PC-3 (cell line): ENCODE measurements around the gene HSD17B11. TPM values are rescaled to one million over a fixed set of nuclear protein-coding genes. Genes with fewer than 3 reads are reported as not detected.
"Not testable (repeated sequence)": the region's sequence is repeated elsewhere in the genome, so short reads cannot be mapped to it uniquely, and the experiment has no call there.

ENCODE experiments used
- ATAC-seq: fragments of 200-7000 bp; cut with Tn5 transposase; 2 replicates; pipeline ENCODE4 v1.9.1; 2020; ENCODE audit warnings: mild to moderate bottlenecking, moderate library complexity
- BruUV-seq: library from RNA; stranded (reverse); fragments of 400-500 nt; replicated peaks from 2 replicates; lab custom pipeline; 2021; lab: Mats Ljungman, UMichigan
- CTCF ChIA-PET: fragments of 300-600 bp; sonication (Branson Sonifier 250); formaldehyde crosslinking; loops from one replicate; lab custom pipeline; 2022; ENCODE audit warnings: antibody characterized with exemption; lab: Charles Lee
- POLR2A ChIA-PET: fragments of 300-600 bp; sonication (Branson Sonifier 250); formaldehyde crosslinking; loops from one replicate; lab custom pipeline; 2022; ENCODE audit warnings: antibody characterized with exemption; ENCODE audit not compliant: unreplicated experiment; lab: Charles Lee
- DNase-seq: peaks from one replicate; pipeline ENCODE4 v3.0.0-alpha.2; 2015
- H2AFZ ChIP-seq: fragments of 300-600 bp; sonication (generic); 2 replicates; pipeline ENCODE4 v1.6.0; 2016; ENCODE audit warnings: antibody characterized with exemption, low read length
- H3F3A ChIP-seq: fragments of 300-600 bp; sonication (generic); one replicate; pipeline ENCODE4 v1.6.0; 2017; ENCODE audit warnings: antibody characterized with exemption, low read length, control low read depth, mild to moderate bottlenecking; ENCODE audit not compliant: unreplicated experiment
- H3K27ac ChIP-seq: fragments of 300-600 bp; sonication (generic); 2 replicates; pipeline ENCODE4 v1.5.1; 2016; ENCODE audit warnings: mild to moderate bottlenecking, low read length
- H3K27me3 ChIP-seq: fragments of 300-600 bp; sonication (generic); 2 replicates; pipeline ENCODE4 v1.6.1; 2016; ENCODE audit warnings: low read length, mixed read lengths
- H3K36me3 ChIP-seq: fragments of 300-600 bp; sonication (generic); 2 replicates; pipeline ENCODE4 v1.6.1; 2016; ENCODE audit warnings: low read depth, mixed run types, low read length, mixed read lengths
- H3K4me1 ChIP-seq: fragments of 300-600 bp; sonication (generic); 2 replicates; pipeline ENCODE4 v1.5.1; 2016; ENCODE audit warnings: low read length; ENCODE audit not compliant: insufficient read depth
- H3K4me2 ChIP-seq: fragments of 300-600 bp; sonication (generic); 2 replicates; pipeline ENCODE4 v1.6.0; 2016; ENCODE audit warnings: low read length
- H3K4me3 ChIP-seq: fragments of 300-600 bp; sonication (generic); 2 replicates; pipeline ENCODE4 v1.5.1; 2016; ENCODE audit warnings: mild to moderate bottlenecking, low read length, mixed read lengths
- H3K79me2 ChIP-seq: fragments of 300-600 bp; sonication (generic); 2 replicates; pipeline ENCODE4 v1.6.1; 2017; ENCODE audit warnings: low read length, mixed read lengths
- H3K9ac ChIP-seq: fragments of 300-600 bp; sonication (generic); 2 replicates; pipeline ENCODE4 v1.6.0; 2016; ENCODE audit warnings: mild to moderate bottlenecking, low read length
- H3K9me2 ChIP-seq: fragments of 300-600 bp; sonication (generic); replicated peaks from 2 replicates; pipeline ENCODE4 v1.6.1; 2016; ENCODE audit warnings: mixed run types, low read length, mixed read lengths
- H3K9me3 ChIP-seq: fragments of 300-600 bp; sonication (generic); 2 replicates; pipeline ENCODE4 v1.6.1; 2016; ENCODE audit warnings: low read length, mixed read lengths
- H4K20me1 ChIP-seq: fragments of 300-600 bp; sonication (generic); 2 replicates; pipeline ENCODE4 v1.6.1; 2016; ENCODE audit warnings: low read length, mixed read lengths
- EZH2 ChIP-seq: fragments of 300-600 bp; sonication (generic); IDR thresholded peaks from one replicate; pipeline ENCODE4 v1.6.1; 2017; ENCODE audit warnings: antibody characterized with exemption, mild to moderate bottlenecking, low read length; ENCODE audit not compliant: unreplicated experiment
- EZH2phosphoT487 ChIP-seq: fragments of 300-600 bp; sonication (generic); IDR thresholded peaks from 2 replicates; pipeline ENCODE4 v1.6.1; 2018; ENCODE audit warnings: mild to moderate bottlenecking, antibody characterized with exemption, low read length, borderline replicate concordance
- intact Hi-C: fragments of 100-400 bp; cut with micrococcal nuclease; formaldehyde crosslinking; loops from 2 replicates; pipeline ENCODE4 v1.9.0; 2023
- microRNA-seq: library from miRNA; unstranded; fragments of <30 nt; microRNA quantifications from one replicate; pipeline ENCODE4 v1.1.0, GENCODE V29; 2020; ENCODE audit not compliant: unreplicated experiment
- total RNA-seq: library from RNA; depleted of rRNA; stranded (reverse); fragments of >200 nt; gene quantifications from 2 replicates; pipeline ENCODE4 v1.2.3, GENCODE V29; 2014; rRNA removed
- TF ChIP-seq, protein P1 (sequence below): fragments of 300-600 bp; sonication (generic); conservative IDR thresholded peaks from 2 replicates; pipeline ENCODE4 v1.5.1; 2017; ENCODE audit warnings: antibody characterized with exemption, low read depth, mild to moderate bottlenecking, low read length

Gene HSD17B11
- total RNA-seq, 1 experiment from 2014 or later, result 4.7 TPM

DNA sequence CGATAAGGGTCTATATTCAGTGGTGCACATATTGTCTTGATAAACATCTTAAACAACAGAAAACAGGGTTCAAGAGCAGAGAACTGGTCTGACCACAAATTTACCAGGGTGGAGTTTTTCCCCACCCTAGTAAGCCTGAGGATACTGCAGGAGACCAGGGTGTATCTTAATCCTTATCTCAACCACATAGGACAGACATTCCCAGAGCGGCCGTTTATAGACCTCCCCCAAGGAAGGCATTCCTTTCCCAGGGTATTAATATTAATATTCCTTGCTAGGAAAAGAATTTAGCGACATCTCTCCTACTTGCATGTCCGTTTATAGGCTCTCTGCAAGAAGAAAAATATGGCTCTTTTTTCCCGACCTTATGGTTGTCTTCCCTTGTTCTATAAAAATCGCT lies 97.1 kb downstream of the HSD17B11 start:
- H3K4me2 ChIP-seq, H3K4me3 ChIP-seq, BruUV-seq, H3F3A ChIP-seq, POLR2A ChIA-PET, H3K36me3 ChIP-seq, DNase-seq, ATAC-seq, H3K4me1 ChIP-seq, H3K9me3 ChIP-seq, H3K27me3 ChIP-seq, H3K9ac ChIP-seq, H3K27ac ChIP-seq, H4K20me1 ChIP-seq, H2AFZ ChIP-seq, H3K79me2 ChIP-seq, intact Hi-C loops, CTCF ChIA-PET, H3K9me2 ChIP-seq: not testable (repeated sequence)

DNA sequence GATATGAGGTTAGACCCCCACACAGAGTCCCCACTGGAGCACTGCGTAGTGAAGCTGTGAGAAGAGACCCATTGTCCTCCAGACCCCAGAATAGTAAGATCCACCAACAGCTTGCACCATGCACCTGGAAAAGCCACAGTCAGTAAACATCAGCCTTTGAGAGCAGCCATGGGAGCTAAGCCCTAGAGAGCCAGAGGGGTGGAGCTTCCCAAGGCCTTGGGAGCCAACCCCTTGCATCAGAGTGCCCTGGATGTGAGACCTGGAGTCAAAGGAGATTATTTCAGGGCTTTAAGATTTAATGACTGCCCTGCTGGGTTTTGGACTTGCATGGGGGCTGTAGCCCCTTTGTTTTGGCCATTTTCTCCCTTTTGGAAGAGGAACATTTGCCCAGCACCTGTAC lies 104.0 kb downstream of the HSD17B11 start:
- CTCF ChIA-PET, result no interaction called here
- no peaks in the 10 kb centered on the region for H3K9me2 ChIP-seq
- H3K9me3 ChIP-seq, result no peaks in the 10 kb centered on the region
- POLR2A ChIA-PET, result no interaction called here
- H3K4me3 ChIP-seq, result no peak overlapping the region
- no peaks in the 10 kb centered on the region for H3K27me3 ChIP-seq
- H3K4me1 ChIP-seq, result no peaks in the 10 kb centered on the region
- TF ChIP-seq EZH2phosphoT487, result no peak
- no peak for TF ChIP-seq EZH2
- TF ChIP-seq, protein P1, sequence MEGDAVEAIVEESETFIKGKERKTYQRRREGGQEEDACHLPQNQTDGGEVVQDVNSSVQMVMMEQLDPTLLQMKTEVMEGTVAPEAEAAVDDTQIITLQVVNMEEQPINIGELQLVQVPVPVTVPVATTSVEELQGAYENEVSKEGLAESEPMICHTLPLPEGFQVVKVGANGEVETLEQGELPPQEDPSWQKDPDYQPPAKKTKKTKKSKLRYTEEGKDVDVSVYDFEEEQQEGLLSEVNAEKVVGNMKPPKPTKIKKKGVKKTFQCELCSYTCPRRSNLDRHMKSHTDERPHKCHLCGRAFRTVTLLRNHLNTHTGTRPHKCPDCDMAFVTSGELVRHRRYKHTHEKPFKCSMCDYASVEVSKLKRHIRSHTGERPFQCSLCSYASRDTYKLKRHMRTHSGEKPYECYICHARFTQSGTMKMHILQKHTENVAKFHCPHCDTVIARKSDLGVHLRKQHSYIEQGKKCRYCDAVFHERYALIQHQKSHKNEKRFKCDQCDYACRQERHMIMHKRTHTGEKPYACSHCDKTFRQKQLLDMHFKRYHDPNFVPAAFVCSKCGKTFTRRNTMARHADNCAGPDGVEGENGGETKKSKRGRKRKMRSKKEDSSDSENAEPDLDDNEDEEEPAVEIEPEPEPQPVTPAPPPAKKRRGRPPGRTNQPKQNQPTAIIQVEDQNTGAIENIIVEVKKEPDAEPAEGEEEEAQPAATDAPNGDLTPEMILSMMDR, result no peak
- H4K20me1 ChIP-seq, result no peaks in the 10 kb centered on the region
- intact Hi-C loops, result no loop called here
- BruUV-seq, result no TSS peak
- no peak overlapping the region for H3K27ac ChIP-seq
- H3K36me3 ChIP-seq, result no peaks in the 10 kb centered on the region
- no peak for DNase-seq
- H3F3A ChIP-seq, result no peaks in the 10 kb centered on the region
- no peaks in the 10 kb centered on the region for H3K79me2 ChIP-seq
- H3K9ac ChIP-seq, result no peak overlapping the region
- no peak overlapping the region for H3K4me2 ChIP-seq
- no peak overlapping the region for H2AFZ ChIP-seq
- ATAC-seq, result no peak

Small RNA genes within 50 kb of the gene (microRNA-seq; reads per million reads assigned to microRNA genes)
- gene MIR5705, result not detected

Other genes with a start within 250 kb of the HSD17B11 start
- gene KLHL8, start 170.6 kb downstream of the HSD17B11 start, total RNA-seq, result 5.6 and 12.7 TPM in 2 replicates
- gene HSD17B13, start 68.3 kb downstream of the HSD17B11 start, total RNA-seq, result 0.18 TPM in 1 of 2 replicates, not detected in the other
- 7.5 and 14.7 TPM in 2 replicates for gene NUDT9, start 31.4 kb upstream of the HSD17B11 start, total RNA-seq
- gene SPARCL1, start 138.2 kb upstream of the HSD17B11 start, total RNA-seq, result not detected in 2 replicates
- 0.04 TPM in 1 of 2 replicates, not detected in the other for gene DSPP, start 217.3 kb upstream of the HSD17B11 start, total RNA-seq